Stimulated activated naive CD8-positive, alpha-beta T cell treated with anti-CD3 and anti-CD28 coated beads, Interleukin-15, Interleukin-2, amounts not matched to agents 100 ng/mL and 50 ng/mL, for 24 hours (primary cell): ENCODE measurements around the gene SLC2A6.
"Not testable (repeated sequence)": the region's sequence is repeated elsewhere in the genome, so short reads cannot be mapped to it uniquely, and the experiment has no call there.

Experiments
- H3K27ac Mint-ChIP-seq: one replicate; pipeline ENCODE4 v1.8.0; 2021; ENCODE audit warnings: mild to moderate bottlenecking, mixed read lengths
- H3K27me3 Mint-ChIP-seq: one replicate; pipeline ENCODE4 v1.8.0; 2021; ENCODE audit warnings: mixed read lengths
- H3K36me3 Mint-ChIP-seq: one replicate; pipeline ENCODE4 v1.8.0; 2021; ENCODE audit warnings: low read depth, mixed read lengths
- H3K4me1 Mint-ChIP-seq: one replicate; pipeline ENCODE4 v1.8.0; 2021; ENCODE audit warnings: low read depth, mixed read lengths
- H3K4me3 Mint-ChIP-seq: one replicate; pipeline ENCODE4 v1.8.0; 2021; ENCODE audit warnings: mild to moderate bottlenecking, mixed read lengths
- H3K9me3 Mint-ChIP-seq: one replicate; pipeline ENCODE4 v1.8.0; 2021; ENCODE audit warnings: mixed read lengths

The SLC2A6 gene

DNA sequence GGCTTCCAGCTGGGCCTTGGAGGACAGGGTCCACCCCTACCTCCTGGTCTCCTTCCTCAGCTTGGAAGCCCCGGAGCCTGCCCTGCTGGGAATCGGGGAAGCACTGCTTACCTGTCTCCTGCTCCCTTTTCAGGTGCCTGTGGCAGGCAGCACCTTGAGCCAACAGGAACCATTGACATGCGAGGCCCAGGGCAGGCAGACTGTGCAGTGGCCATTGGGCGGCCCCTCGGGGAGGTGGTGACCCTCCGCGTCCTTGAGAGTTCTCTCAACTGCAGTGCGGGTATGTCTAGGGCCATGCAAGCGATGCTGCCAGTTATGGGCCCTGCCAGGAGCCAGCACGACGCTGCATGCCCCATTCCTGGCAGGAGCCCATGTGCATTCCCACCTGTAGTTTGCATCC is 23.0 kb downstream of the SLC2A6 start:
- no peaks in the 10 kb centered on the region for H3K9me3 Mint-ChIP-seq
- no peak overlapping the region for H3K4me3 Mint-ChIP-seq
- H3K27me3 Mint-ChIP-seq: no peaks in the 10 kb centered on the region
- peaks cover 9% of the 10 kb centered on the region for H3K4me1 Mint-ChIP-seq
- no peak overlapping the region for H3K27ac Mint-ChIP-seq
- no peaks in the 10 kb centered on the region for H3K36me3 Mint-ChIP-seq

DNA sequence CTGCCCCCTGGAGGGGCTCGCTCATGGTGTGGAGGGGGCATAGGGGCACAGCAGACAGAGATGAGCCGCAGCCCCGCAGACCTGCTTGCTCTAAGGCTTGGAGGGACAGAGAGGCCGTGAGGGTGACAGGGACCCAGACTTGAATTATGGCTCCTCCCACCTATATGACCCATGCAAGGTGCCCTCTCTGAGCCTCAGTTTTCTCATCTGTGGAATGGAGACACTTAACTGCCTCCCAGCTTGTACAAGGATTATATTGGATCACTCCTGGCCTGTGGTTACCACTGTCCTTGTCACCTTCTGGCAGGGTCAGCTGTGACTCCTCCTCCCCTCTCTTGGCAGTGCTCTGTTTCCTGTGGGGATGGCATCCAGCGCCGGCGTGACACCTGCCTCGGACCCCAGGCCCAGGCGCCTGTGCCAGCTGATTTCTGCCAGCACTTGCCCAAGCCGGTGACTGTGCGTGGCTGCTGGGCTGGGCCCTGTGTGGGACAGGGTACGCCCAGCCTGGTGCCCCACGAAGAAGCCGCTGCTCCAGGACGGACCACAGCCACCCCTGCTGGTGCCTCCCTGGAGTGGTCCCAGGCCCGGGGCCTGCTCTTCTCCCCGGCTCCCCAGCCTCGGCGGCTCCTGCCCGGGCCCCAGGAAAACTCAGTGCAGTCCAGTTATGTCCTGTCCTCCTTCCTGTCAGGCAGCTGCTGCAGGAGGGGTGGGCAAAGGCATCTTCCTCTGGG is 23.8 kb downstream of the SLC2A6 start:
- Mint-ChIP-seq H3K36me3 (no peaks in the 10 kb centered on the region), H3K9me3 (no peaks in the 10 kb centered on the region), H3K4me3 (no peak overlapping the region), H3K4me1 (peaks cover 4% of the 10 kb centered on the region), H3K27ac (no peak overlapping the region), H3K27me3 (no peaks in the 10 kb centered on the region)

DNA sequence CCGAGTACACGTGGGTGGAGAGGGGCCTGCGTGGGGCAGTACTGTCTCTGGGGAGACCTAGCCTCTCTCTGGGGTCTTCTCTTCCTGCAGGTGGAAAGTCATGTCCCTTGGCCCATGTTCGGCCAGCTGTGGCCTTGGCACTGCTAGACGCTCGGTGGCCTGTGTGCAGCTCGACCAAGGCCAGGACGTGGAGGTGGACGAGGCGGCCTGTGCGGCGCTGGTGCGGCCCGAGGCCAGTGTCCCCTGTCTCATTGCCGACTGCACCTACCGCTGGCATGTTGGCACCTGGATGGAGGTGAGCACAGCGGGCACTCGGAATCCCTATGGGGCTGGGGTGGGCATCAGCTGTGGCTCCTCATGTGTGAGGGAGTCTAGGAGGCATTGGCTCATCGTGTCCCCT is 24.6 kb downstream of the SLC2A6 start:
- H3K27ac Mint-ChIP-seq: no peak overlapping the region
- H3K4me1 Mint-ChIP-seq: peaks cover 3% of the 10 kb centered on the region
- H3K9me3 Mint-ChIP-seq: no peaks in the 10 kb centered on the region
- H3K27me3 Mint-ChIP-seq: no peaks in the 10 kb centered on the region
- H3K4me3 Mint-ChIP-seq: no peak overlapping the region
- no peaks in the 10 kb centered on the region for H3K36me3 Mint-ChIP-seq

DNA sequence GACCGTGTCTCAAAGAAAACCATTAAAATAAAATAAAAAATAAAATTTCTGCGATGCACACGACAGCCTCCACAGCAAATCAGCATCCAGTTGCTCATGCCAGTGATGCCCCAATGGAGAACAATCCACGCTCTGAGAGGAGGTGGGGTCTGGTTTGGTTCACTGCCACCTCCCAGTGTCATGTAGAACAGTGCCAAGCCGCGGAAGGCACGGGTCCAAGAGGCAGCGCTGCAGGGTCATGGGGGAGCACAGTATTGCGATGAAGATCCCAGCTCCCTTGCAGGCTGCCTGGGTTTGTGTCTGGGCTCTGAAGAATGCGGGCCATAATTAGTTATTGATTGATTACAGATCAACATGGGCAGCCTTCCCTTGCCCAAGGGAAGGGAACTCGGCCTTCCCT is 25.2 kb downstream of the SLC2A6 start:
- H3K27ac Mint-ChIP-seq: no peak overlapping the region
- H3K4me3 Mint-ChIP-seq: no peak overlapping the region
- no peaks in the 10 kb centered on the region for H3K9me3 Mint-ChIP-seq
- no peaks in the 10 kb centered on the region for H3K4me1 Mint-ChIP-seq
- H3K27me3 Mint-ChIP-seq: no peaks in the 10 kb centered on the region
- no peaks in the 10 kb centered on the region for H3K36me3 Mint-ChIP-seq

DNA sequence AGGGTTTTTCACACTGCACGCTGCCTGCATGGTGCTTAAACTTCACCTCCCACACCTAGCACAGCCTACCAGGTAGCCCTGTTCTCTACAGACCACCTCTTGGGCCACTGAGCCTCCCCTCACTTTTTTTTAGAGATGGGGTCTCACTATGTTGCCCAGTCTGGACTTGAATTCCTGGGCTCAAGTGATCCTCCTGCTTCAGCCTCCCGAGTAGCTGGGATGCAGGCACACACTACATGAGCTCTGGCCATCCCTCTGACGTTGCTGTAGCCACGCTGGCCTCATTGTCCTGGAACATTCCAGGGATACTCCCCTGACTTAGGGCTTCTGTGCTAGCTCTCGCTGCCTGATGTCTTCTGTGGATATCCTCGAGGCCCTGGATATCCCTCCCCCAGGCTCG is 26.3 kb downstream of the SLC2A6 start:
- Mint-ChIP-seq H3K4me3 (no peak overlapping the region), H3K4me1 (no peaks in the 10 kb centered on the region), H3K9me3 (no peaks in the 10 kb centered on the region), H3K36me3 (no peaks in the 10 kb centered on the region), H3K27me3 (no peaks in the 10 kb centered on the region), H3K27ac (no peak overlapping the region)

DNA sequence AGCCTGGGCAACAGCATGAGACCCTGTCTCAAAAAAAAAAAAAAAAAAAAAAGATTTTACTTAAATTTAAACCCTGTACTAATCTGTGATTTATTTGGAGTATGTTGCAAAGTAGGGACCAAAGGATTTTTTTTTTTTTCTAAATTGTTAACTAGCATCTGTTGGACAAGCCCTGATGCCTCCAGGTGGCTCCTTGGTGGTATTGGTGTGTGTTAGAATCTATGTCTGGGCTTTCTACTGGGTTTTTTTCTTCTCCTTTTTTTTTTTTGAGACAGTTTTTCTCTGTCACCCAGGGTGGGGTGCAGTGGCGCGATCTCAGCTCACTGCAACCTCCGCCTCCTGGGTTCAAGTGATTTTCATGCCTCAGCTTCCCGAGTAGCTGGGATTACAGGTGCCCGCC is 27.0 kb downstream of the SLC2A6 start:
- H3K36me3 Mint-ChIP-seq, H3K4me1 Mint-ChIP-seq, H3K9me3 Mint-ChIP-seq, H3K27me3 Mint-ChIP-seq, H3K27ac Mint-ChIP-seq, H3K4me3 Mint-ChIP-seq: not testable (repeated sequence)

DNA sequence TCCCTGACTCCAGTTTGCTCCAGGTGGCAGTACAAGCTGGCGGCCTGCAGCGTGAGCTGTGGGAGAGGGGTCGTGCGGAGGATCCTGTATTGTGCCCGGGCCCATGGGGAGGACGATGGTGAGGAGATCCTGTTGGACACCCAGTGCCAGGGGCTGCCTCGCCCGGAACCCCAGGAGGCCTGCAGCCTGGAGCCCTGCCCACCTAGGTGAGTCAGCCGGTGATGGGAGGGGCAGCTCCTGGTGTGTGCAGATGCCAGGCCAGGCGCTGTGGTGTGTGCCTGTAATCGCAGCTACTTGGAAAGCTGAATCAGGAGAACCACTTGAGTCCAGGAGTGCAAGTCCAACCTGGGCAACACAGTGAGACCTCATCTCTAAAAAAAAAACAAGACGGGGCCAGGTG is 29.1 kb downstream of the SLC2A6 start:
- Mint-ChIP-seq H3K27ac (no peak overlapping the region), H3K36me3 (no peaks in the 10 kb centered on the region), H3K4me1 (no peaks in the 10 kb centered on the region), H3K27me3 (no peaks in the 10 kb centered on the region), H3K4me3 (no peak overlapping the region), H3K9me3 (no peaks in the 10 kb centered on the region)

DNA sequence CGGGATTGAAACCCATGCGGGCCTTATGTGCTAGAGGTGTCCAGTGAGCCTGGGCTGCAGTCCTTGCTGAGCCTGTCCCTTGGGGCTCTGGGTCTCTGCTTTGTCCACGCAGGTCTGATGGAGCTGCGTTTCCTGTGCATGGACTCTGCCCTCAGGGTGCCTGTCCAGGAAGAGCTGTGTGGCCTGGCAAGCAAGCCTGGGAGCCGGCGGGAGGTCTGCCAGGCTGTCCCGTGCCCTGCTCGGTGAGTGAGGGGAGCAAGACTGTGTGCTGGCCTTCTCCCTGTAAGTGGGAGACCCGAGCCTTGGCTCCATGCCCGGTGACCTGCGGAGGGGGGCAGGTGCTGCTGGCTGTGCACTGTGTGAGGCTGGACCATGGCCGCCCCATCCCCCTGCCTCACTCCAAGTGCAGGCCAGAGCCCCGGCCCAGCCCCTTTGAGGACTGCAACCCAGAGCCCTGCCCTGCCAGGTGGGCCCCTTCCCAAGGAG is 30.4 kb downstream of the SLC2A6 start:
- no peaks in the 10 kb centered on the region for H3K36me3 Mint-ChIP-seq
- no peaks in the 10 kb centered on the region for H3K9me3 Mint-ChIP-seq
- no peak overlapping the region for H3K4me3 Mint-ChIP-seq
- no peak overlapping the region for H3K27ac Mint-ChIP-seq
- H3K4me1 Mint-ChIP-seq: no peaks in the 10 kb centered on the region
- no peaks in the 10 kb centered on the region for H3K27me3 Mint-ChIP-seq

DNA sequence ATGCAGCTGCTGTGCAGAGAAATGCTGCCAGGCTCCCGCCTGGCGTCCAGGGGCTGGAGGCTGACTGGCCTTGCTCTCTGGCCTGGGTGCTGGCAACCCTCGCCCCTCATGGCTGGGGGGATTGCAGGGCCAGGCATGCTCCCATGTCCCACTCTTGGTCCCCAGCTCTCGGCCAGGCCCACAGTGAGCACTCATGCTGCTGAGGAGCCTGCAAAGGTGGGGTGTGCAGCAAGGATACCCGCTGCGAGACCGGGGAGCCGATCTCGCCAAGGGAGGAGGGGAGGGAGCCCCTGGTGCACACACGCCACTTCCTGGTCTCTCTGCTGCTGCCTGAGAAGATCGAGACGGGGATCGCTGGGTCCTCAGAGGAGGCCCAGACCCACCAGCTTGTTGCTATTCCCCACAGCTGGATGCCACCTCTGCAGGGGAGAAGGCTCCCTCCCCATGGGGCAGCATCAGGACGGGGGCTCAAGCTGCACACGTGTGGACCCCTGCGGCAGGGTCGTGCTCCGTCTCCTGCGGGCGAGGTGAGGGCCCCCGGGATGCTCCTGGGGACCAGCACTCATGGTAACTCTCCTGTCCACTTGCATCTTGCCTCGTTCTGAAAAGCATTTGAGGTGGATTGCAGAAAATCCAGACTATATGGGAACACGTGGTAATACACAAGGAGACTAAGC is 33.5 kb downstream of the SLC2A6 start:
- Mint-ChIP-seq H3K27me3 (no peaks in the 10 kb centered on the region), H3K27ac (no peak overlapping the region), H3K4me3 (no peak overlapping the region), H3K36me3 (no peaks in the 10 kb centered on the region), H3K9me3 (no peaks in the 10 kb centered on the region), H3K4me1 (no peaks in the 10 kb centered on the region)

DNA sequence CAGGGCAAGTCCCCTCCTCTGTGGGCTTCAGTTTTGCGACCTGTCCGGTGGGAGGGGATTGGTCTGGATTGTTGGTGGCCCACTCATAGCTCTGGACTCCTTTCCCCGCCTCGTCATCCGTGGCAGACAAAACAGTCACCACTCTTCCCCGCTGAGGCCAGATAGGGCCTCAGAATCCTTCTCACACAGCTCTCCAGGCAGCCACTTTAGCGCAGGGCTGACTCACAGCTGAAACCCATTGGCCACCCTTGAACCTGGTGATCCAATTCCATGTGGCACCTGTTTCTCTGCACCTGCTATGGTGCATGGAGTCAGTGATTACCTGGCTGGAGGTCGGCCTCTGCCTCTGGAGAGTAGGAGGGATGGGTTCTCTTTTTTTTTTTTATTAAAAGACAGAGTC is 34.9 kb downstream of the SLC2A6 start:
- no peaks in the 10 kb centered on the region for H3K27me3 Mint-ChIP-seq
- H3K4me1 Mint-ChIP-seq: peaks cover 5% of the 10 kb centered on the region
- H3K36me3 Mint-ChIP-seq: no peaks in the 10 kb centered on the region
- H3K9me3 Mint-ChIP-seq: no peaks in the 10 kb centered on the region
- H3K4me3 Mint-ChIP-seq: no peak overlapping the region
- no peak overlapping the region for H3K27ac Mint-ChIP-seq

DNA sequence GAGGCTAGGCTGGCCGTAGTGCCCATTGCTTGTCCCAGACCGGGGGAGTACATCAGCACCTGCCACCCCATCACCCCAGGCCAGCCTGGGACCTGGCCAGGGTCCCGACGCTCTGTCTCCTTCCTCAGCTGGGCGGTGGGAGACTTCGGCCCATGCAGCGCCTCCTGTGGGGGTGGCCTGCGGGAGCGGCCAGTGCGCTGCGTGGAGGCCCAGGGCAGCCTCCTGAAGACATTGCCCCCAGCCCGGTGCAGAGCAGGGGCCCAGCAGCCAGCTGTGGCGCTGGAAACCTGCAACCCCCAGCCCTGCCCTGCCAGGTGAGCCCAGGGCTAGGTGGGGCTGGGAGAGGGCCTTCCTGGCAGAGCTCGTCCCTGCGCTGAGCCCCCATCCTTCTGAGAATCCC is 35.7 kb downstream of the SLC2A6 start:
- H3K27ac Mint-ChIP-seq: no peak overlapping the region
- peaks cover 5% of the 10 kb centered on the region for H3K4me1 Mint-ChIP-seq
- H3K9me3 Mint-ChIP-seq: no peaks in the 10 kb centered on the region
- H3K4me3 Mint-ChIP-seq: no peak overlapping the region
- no peaks in the 10 kb centered on the region for H3K27me3 Mint-ChIP-seq
- H3K36me3 Mint-ChIP-seq: no peaks in the 10 kb centered on the region

DNA sequence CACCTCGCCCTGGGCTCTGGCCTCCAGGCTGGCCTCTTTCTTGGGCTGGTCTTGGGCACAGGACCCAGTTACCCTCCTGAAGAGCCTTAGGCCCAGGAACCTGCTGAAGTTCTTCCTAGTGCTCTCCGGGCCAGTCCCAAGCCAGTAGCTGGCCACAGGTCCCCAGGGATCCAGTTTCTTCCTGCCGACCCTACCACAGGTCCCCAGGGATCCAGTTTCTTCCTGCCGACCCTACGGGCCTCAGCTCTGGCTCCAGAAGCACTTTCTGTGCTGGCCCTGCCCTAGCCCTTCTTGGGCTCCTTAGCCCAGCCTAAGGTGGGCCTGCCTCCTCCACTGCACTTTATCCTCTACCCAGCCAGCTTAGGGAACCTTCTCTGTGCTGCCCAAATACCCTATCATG is 37.3 kb downstream of the SLC2A6 start:
- Mint-ChIP-seq H3K4me3 (no peak overlapping the region), H3K27ac (no peak overlapping the region), H3K36me3 (no peaks in the 10 kb centered on the region), H3K4me1 (peaks cover 5% of the 10 kb centered on the region), H3K27me3 (no peaks in the 10 kb centered on the region), H3K9me3 (no peaks in the 10 kb centered on the region)

DNA sequence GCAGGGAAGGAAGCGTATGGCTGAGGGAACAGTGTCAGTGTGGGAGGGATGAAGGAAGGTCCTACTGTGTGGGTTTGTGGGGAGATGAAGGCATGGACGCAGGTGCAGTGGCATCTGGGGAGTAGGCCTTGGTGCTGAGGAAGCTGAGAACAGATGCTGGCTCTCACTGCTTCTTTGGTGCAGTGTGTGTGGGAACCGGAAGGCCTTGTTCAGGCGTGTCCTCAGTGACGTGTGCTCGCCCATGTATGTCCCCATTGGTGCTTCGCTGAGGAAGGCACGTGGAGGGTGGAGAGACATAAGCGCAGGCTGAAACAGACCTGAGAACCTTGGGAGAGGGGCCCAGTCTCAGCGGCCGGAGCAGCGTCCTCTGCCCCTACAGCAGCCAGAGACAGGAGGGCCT is 38.0 kb downstream of the SLC2A6 start:
- Mint-ChIP-seq H3K4me1 (peaks cover 5% of the 10 kb centered on the region), H3K9me3 (no peaks in the 10 kb centered on the region), H3K27me3 (no peaks in the 10 kb centered on the region), H3K4me3 (no peak overlapping the region), H3K27ac (no peak overlapping the region), H3K36me3 (no peaks in the 10 kb centered on the region)

DNA sequence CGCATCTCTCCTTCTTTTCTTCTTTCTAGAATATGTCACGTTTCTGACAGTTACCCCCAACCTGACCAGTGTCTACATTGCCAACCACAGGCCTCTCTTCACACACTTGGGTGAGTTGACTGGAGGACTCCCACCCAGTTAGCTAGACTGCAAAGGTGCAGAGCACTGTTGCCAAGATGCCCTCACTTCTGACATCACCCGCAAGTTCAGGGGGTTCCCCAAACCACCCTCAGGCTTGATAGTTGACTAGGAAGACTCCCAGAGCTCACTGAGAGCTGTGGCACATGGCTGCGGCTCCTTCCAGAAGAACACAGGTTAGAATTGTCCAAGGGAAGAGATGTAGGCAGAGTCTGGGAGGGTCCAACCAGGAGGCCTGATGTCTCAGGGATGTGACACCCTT is 39.6 kb downstream of the SLC2A6 start:
- Mint-ChIP-seq H3K36me3 (no peaks in the 10 kb centered on the region), H3K27me3 (no peaks in the 10 kb centered on the region), H3K4me1 (peaks cover 5% of the 10 kb centered on the region), H3K27ac (no peak overlapping the region), H3K9me3 (no peaks in the 10 kb centered on the region), H3K4me3 (no peak overlapping the region)

DNA sequence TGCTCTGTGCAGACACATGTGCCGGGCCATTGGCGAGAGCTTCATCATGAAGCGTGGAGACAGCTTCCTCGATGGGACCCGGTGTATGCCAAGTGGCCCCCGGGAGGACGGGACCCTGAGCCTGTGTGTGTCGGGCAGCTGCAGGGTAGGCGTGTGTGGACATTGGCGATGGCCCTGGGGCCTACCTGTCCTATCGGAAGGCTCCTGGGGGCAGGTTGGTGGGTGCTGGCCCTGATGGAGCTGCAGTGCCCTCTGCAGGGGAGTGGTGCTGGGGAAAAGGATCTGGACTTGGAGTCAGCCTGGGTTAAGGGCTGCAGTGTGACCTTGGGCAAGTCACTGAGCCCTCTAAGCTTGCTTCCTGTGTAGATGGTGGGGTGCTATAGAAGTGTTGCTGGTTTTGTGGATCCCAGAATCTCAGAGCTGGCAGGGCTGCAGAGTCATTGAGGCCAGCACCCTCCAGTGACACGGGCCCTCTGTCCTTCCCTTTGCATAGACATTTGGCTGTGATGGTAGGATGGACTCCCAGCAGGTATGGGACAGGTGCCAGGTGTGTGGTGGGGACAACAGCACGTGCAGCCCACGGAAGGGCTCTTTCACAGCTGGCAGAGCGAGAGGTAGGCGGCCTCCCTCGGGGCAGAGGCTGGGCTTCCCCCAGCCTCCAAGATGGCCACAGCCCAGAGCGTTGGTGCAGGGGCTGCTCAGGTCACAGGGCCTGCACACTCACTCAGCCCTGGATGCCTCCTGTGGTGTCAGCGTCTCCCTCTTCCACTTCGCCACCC is 41.0 kb downstream of the SLC2A6 start:
- Mint-ChIP-seq H3K27ac (no peak overlapping the region), H3K4me3 (no peak overlapping the region), H3K4me1 (peaks cover 5% of the 10 kb centered on the region), H3K27me3 (no peaks in the 10 kb centered on the region), H3K9me3 (no peaks in the 10 kb centered on the region), H3K36me3 (no peaks in the 10 kb centered on the region)
